Measurements from ENCODE around the gene ERN1.

Gene ERN1

GRCh38 chr17:64095144-64095882 is 34.6 kb downstream of the ERN1 start:
- TF ChIP-seq GATA3 (IDR thresholded peaks at IDR 0.05; ENCODE audit: low read depth, low read length): no peak
- TF ChIP-seq GATA2 (IDR thresholded peaks at IDR 0.05; ENCODE audit: low read depth, low read length): no peak

DNA sequence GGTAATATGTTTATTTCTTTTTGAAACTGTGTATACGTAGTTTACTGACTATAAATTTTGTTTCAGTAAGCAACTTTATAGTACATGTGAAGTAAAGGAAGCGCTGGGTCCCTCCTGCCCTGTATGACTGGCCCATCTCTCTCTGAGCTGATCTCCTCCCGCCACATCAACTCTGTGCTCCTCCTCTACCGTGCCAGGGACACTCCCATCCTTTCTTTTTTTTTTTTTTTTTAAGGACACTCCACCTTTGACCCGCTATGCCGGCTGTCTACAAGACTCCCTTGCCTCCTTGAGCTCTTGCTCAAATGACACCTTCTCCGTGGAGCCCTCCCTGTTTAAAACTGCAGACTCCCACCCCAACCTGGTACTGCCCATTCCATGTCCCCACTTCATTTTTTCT is 35.5 kb downstream of the ERN1 start:
- TF ChIP-seq GATA2 (IDR thresholded peaks at IDR 0.05; ENCODE audit: low read depth, low read length) (no peak), GATA3 (IDR thresholded peaks at IDR 0.05; ENCODE audit: low read depth, low read length) (no peak)

DNA sequence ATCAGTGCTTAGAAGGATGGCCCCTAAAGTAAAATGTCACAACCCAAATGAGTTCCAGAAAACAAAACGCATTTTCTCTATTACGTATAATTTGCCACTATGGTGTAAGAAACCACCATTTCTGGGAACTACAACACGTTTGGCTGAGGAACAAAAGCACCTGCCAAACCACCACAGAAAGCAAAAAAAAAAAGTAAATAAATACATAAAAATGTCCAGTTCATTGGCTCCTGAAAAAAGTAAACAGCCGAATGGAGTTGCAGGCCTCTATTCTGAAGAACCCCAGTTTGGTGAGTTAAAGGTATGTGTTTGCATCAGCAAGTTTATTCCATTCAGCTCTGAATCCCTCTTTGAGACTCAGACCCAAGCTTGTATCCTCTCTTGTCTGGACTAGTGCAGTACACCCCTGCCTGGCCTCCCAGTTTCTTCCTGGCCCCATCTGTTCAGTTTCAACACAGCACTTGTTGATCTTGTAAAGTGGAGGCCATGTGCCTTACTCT is 36.9 kb downstream of the ERN1 start:
- TF ChIP-seq GATA3 (IDR thresholded peaks at IDR 0.05; ENCODE audit: low read depth, low read length) (no peak), GATA2 (IDR thresholded peaks at IDR 0.05; ENCODE audit: low read depth, low read length) (no peak)

DNA sequence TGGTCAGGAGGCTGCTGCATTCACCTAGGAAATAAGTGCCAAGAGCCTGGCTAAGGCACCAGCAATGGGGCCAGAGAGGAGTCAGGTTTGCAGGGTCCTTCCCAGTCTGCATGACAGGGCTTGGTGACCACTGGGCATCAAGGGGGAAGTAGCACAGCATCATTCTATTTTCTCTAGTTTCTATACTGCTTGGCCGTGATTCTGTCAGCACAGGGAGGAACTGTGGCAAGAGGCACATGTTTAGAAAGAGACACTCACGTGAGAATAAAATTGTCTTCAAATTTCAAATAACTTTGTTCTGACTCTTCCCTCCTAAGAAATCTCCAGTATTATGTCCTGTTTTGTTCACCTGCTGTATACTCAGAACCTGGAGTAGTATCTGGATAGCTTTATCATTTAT is 37.8 kb downstream of the ERN1 start:
- TF ChIP-seq GATA2 (IDR thresholded peaks at IDR 0.05; ENCODE audit: low read depth, low read length) (no peak), GATA3 (IDR thresholded peaks at IDR 0.05; ENCODE audit: low read depth, low read length) (no peak)

GRCh38 chr17:64091571-64091970 is 38.4 kb downstream of the ERN1 start:
- no peak for TF ChIP-seq GATA2 (IDR thresholded peaks at IDR 0.05; ENCODE audit: low read depth, low read length)
- no peak for TF ChIP-seq GATA3 (IDR thresholded peaks at IDR 0.05; ENCODE audit: low read depth, low read length)

GRCh38 chr17:64091116-64091515 is 38.8 kb downstream of the ERN1 start:
- no peak for TF ChIP-seq GATA2 (IDR thresholded peaks at IDR 0.05; ENCODE audit: low read depth, low read length)
- no peak for TF ChIP-seq GATA3 (IDR thresholded peaks at IDR 0.05; ENCODE audit: low read depth, low read length)

DNA sequence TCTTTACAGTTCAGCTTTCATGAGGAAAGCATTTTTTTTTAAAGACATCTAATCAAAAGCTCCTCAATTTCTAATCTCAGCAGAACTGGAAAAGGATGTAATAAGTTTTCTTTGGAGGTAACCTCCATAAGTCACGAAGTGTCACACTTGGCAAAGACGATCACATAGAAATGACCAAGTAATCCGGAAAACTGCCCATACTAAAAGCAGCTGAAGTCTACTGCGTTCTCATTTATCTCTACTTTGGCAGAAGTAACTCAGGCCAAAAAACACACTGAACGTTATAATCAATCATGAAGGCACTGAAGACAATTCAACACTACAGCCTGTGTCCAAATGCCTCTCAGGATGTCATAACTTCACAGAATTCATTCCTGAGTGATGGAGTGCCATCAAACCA is 39.8 kb downstream of the ERN1 start:
- no peak for TF ChIP-seq GATA2 (IDR thresholded peaks at IDR 0.05; ENCODE audit: low read depth, low read length)
- no peak for TF ChIP-seq GATA3 (IDR thresholded peaks at IDR 0.05; ENCODE audit: low read depth, low read length)

DNA sequence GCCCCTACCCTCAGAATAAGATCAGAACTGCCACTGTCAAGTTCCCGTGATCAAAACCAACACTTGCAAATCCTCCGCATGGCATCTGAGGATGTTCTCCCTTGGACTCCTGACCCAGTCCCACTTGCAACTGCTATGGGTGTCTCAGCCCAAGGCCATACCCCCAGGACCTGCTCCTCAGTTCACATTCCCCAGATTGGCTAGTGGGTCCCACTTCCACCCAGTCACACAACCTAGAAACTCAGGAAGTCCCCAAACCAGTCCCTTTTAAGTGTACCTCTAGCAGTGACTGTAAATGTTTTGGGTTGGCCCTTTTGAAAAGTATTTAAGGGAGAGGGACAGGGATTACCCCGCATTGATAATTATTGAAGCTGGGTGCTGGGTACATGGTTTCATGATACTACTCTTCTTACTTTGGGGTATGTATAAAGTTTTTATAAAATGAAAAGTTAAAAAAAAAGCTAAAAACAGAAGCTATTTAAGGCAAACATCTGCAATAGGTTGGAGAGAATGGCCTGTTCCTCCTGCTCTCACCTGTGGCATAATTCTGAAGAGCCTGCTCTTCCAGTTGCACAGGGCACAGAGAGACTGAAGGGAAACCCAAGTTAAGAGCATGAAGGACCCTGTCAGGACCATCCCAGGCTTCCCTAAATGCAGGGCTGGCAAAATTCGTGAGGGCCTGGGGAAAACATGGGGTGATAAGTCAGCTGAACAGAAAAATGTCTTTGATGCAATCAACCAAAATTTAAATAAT is 42.5 kb downstream of the ERN1 start:
- TF ChIP-seq GATA2 (IDR thresholded peaks at IDR 0.05; ENCODE audit: low read depth, low read length): no peak
- no peak for TF ChIP-seq GATA3 (IDR thresholded peaks at IDR 0.05; ENCODE audit: low read depth, low read length)

GRCh38 chr17:64085650-64086005 is 44.3 kb downstream of the ERN1 start:
- TF ChIP-seq GATA2 (IDR thresholded peaks at IDR 0.05; ENCODE audit: low read depth, low read length): no peak
- no peak for TF ChIP-seq GATA3 (IDR thresholded peaks at IDR 0.05; ENCODE audit: low read depth, low read length)

DNA sequence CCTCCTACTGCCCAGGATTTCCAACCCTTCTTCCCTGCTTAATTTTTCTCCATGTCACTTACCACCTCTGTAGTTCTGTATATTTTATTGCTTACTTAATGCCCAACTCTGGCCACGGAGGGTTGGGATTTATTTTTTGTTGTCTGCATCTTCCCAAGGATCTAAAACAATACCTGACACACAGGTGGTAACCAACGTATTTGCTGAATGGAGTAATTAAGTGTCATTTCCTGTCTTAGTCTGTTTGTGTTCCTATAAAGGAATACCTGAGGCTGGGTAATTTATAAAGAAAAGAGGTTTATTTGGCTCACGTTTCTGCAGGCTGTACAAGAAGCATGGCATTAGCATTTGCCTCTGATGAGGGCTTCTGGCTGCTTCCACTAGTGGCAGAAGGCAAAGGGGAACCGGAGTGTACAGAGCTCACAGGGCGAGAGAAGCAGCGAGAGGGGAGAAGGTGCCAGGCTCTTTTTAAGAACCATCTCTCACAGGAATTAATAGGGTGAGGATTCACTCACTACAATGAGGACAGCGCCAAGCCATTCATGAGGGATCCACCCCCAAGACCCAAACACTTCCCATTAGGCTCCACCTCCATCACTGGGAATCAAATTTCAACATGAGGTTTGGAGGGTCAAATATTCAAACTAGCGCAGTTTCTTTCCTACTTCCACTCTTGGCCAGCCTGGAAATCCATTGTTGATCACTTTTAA is 44.8 kb downstream of the ERN1 start:
- TF ChIP-seq GATA2 (IDR thresholded peaks at IDR 0.05; ENCODE audit: low read depth, low read length): no peak
- TF ChIP-seq GATA3 (IDR thresholded peaks at IDR 0.05; ENCODE audit: low read depth, low read length): no peak

GRCh38 chr17:64084086-64084939 is 45.6 kb downstream of the ERN1 start:
- TF ChIP-seq GATA3 (IDR thresholded peaks at IDR 0.05; ENCODE audit: low read depth, low read length) (no peak), GATA2 (IDR thresholded peaks at IDR 0.05; ENCODE audit: low read depth, low read length) (no peak)

GRCh38 chr17:64083563-64084085 is 46.3 kb downstream of the ERN1 start:
- no peak for TF ChIP-seq GATA2 (IDR thresholded peaks at IDR 0.05; ENCODE audit: low read depth, low read length)

- TF ChIP-seq GATA3 (IDR thresholded peaks at IDR 0.05; ENCODE audit: low read depth, low read length): no peak
Observed at GRCh38 chr17:64083093-64083492, 46.9 kb downstream of the ERN1 start.

Measured in SH-SY5Y (cell line).